Testis (tissue), 3 donors: ENCODE measurements around the gene RAD50. TPM values are rescaled to one million over a fixed set of nuclear protein-coding genes. Genes with fewer than 3 reads are reported as not detected.

ENCODE experiments used
- DNase-seq: peaks from one replicate; pipeline ENCODE4 v3.0.0-alpha.2; 2019
- H3K27ac ChIP-seq, 2 donors: fragments of 200-600 bp; sonication (generic); one replicate each; pipeline ENCODE4 v1.5.1; 2019
- H3K27me3 ChIP-seq: fragments of 200-600 bp; sonication (generic); one replicate; pipeline ENCODE4 v1.5.1; 2019
- H3K36me3 ChIP-seq: fragments of 200-600 bp; sonication (generic); one replicate; pipeline ENCODE4 v1.5.1; 2017; ENCODE audit warnings: low read depth; ENCODE audit errors: missing control alignments
- H3K4me1 ChIP-seq: fragments of 200-600 bp; sonication (generic); one replicate; pipeline ENCODE4 v1.5.1; 2019
- H3K4me3 ChIP-seq, 2 donors: fragments of 200-600 bp; sonication (generic); one replicate each; pipeline ENCODE4 v1.5.1; 2017 to 2019
- H3K9me3 ChIP-seq: fragments of 200-600 bp; sonication (generic); one replicate; pipeline ENCODE4 v1.5.1; 2017
- POLR2A ChIP-seq: fragments of 450-650 bp; IDR thresholded peaks from one replicate; pipeline ENCODE4 v1.6.1; 2017; ENCODE audit warnings: antibody characterized with exemption, mild to moderate bottlenecking, moderate library complexity
- WGBS, 2 donors: methylation state at CpG; one replicate each; pipeline ENCODE4 v1.1.5; 2018; 5-methylcytosine and 5-hydroxymethylcytosine counted together
- intact Hi-C: fragments of 100-400 bp; cut with DNase I; formaldehyde crosslinking; loops from one replicate; pipeline ENCODE4 v1.15.1; 2023; ENCODE audit warnings: low total_unique reads
- polyA plus RNA-seq: library from polyadenylated mRNA; stranded (reverse); fragments of 350-450 nt; fragmentation: Illumina TruSeq; extraction: RNeasy Lipid Tissue Mini Kit (QIAGEN cat#74804); gene quantifications from one replicate; pipeline ENCODE4 v1.2.3, GENCODE V29; 2014; ENCODE audit warnings: low read depth, low replicate concordance; ENCODE audit not compliant: insufficient read depth
- total RNA-seq, 2 donors: library from RNA; depleted of rRNA; stranded (reverse); fragments of >200 nt; gene quantifications; one replicate each; pipeline ENCODE4 v1.2.3, GENCODE V29; 2016
- TF ChIP-seq, protein P1 (sequence below), 3 experiments: fragments of 450-650 bp in 2 of 3; fragments of 200-600 bp in 1 of 3; sonication (generic) in 1 of 3; IDR thresholded peaks; one replicate each; pipeline ENCODE4 v1.5.1; 2016 to 2019; ENCODE audit warnings: antibody characterized with exemption in 3 of 3, mild to moderate bottlenecking in 2 of 3, moderate library complexity in 1 of 3

The RAD50 gene
- total and polyA plus RNA-seq, 3 donors from 2014 or later, result 5.0 to 41.6 (median 38.6) TPM

GRCh38 chr5:132657676-132658380, 101.1 kb downstream of the RAD50 start, which contains the start of gene IL13:
IL13 (plus strand) TSS chr5:132658173; CDS start chr5:132658187, 14 bp downstream.
- WGBS, 2 donors, result 90 to 96% methylated on average over 12 of the region's 12 CpGs
- H3K27me3 ChIP-seq, result no peaks in the 10 kb centered on the region
- DNase-seq, result no peak

GRCh38 chr5:132658381-132659302, 101.9 kb downstream of the RAD50 start:
- Histone ChIP-seq H3K27ac (no peak overlapping the region), H3K36me3 (no peaks in the 10 kb centered on the region), H3K4me1 (peaks cover 3% of the 10 kb centered on the region), H3K9me3 (no peaks in the 10 kb centered on the region), H3K4me3 (no peak overlapping the region), H3K27me3 (no peaks in the 10 kb centered on the region)
- intact Hi-C loops, result no loop called here
- TF ChIP-seq POLR2A, result no peak
- TF ChIP-seq, protein P1, sequence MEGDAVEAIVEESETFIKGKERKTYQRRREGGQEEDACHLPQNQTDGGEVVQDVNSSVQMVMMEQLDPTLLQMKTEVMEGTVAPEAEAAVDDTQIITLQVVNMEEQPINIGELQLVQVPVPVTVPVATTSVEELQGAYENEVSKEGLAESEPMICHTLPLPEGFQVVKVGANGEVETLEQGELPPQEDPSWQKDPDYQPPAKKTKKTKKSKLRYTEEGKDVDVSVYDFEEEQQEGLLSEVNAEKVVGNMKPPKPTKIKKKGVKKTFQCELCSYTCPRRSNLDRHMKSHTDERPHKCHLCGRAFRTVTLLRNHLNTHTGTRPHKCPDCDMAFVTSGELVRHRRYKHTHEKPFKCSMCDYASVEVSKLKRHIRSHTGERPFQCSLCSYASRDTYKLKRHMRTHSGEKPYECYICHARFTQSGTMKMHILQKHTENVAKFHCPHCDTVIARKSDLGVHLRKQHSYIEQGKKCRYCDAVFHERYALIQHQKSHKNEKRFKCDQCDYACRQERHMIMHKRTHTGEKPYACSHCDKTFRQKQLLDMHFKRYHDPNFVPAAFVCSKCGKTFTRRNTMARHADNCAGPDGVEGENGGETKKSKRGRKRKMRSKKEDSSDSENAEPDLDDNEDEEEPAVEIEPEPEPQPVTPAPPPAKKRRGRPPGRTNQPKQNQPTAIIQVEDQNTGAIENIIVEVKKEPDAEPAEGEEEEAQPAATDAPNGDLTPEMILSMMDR (IDR thresholded peaks at IDR 0.05), result no peak
- WGBS, 2 donors, result 96 to 98% methylated on average over 5 to 9 of the region's 9 CpGs
- no peak for DNase-seq

More at GRCh38 chr5:132657676-132658380, 101.1 kb downstream of the RAD50 start, which contains the start of gene IL13:
- Histone ChIP-seq H3K4me3 (no peak within 1 kb of the TSS), H3K36me3 (no peaks in the 10 kb centered on the region), H3K4me1 (peaks cover 3% of the 10 kb centered on the region), H3K27ac (no peak within 1 kb of the TSS), H3K9me3 (no peaks in the 10 kb centered on the region)
- intact Hi-C loops, result no loop called here
- TF ChIP-seq POLR2A, result no peak
- TF ChIP-seq, protein P1 (IDR thresholded peaks at IDR 0.05), result no peak

- TF ChIP-seq, protein P1 (IDR thresholded peaks at IDR 0.05), result no peak
- TF ChIP-seq POLR2A, result no peak
- 85 to 95% methylated on average over 15 to 23 of the region's 23 CpGs for WGBS, 2 donors
These were observed 103.1 kb downstream of the RAD50 start for GRCh38 chr5:132659598-132660493.

GRCh38 chr5:132661231-132662003, 104.6 kb downstream of the RAD50 start:
- no peak for DNase-seq

More at GRCh38 chr5:132659598-132660493, 103.1 kb downstream of the RAD50 start:
- Histone ChIP-seq H3K27me3 (no peaks in the 10 kb centered on the region), H3K27ac (no peak overlapping the region), H3K4me3 (no peak overlapping the region), H3K9me3 (no peaks in the 10 kb centered on the region), H3K4me1 (peaks cover 9% of the 10 kb centered on the region), H3K36me3 (no peaks in the 10 kb centered on the region)
- no peak for DNase-seq
- intact Hi-C loops, result no loop called here

More at GRCh38 chr5:132661231-132662003, 104.6 kb downstream of the RAD50 start:
- H3K36me3 ChIP-seq, result no peaks in the 10 kb centered on the region
- H3K27ac ChIP-seq, result no peak overlapping the region
- H3K27me3 ChIP-seq, result no peaks in the 10 kb centered on the region
- TF ChIP-seq, protein P1 (IDR thresholded peaks at IDR 0.05), result no peak
- no peak for TF ChIP-seq POLR2A
- H3K9me3 ChIP-seq, result no peaks in the 10 kb centered on the region
- no peak overlapping the region for H3K4me3 ChIP-seq
- WGBS, 2 donors, result 79 to 81% methylated on average over 12 of the region's 12 CpGs
- intact Hi-C loops, result no loop called here
- H3K4me1 ChIP-seq, result peaks cover 6% of the 10 kb centered on the region
